Right renal cortex interstitium (tissue), 3 donors: ENCODE measurements around the gene OR51F2. TPM values are rescaled to one million over a fixed set of nuclear protein-coding genes. Genes with fewer than 3 reads are reported as not detected.

Experiments used
- polyA plus RNA-seq, 3 donors: library from polyadenylated mRNA; unstranded; fragments of 120-200 nt; gene quantifications; one replicate each; pipeline ENCODE4 v1.2.1, GENCODE V29; 2013; ENCODE audit not compliant: insufficient read length in 3 of 3

OR51F2 gene
- polyA plus RNA-seq, 3 donors: not detected

Other genes starting within 250 kb of the OR51F2 start
- gene OR52I2, start 239.6 kb upstream of the OR51F2 start, polyA plus RNA-seq: under 1 TPM in 1 of 3 donors, not detected in 2; 0.03 TPM
- under 1 TPM in 1 of 3 donors, not detected in 2; 0.12 TPM for gene OR52I1, start 227.3 kb upstream of the OR51F2 start, polyA plus RNA-seq
- 10 to 100 TPM; 20.2 to 22.4 (median 20.3) TPM for gene TRIM68, start 213.1 kb upstream of the OR51F2 start, polyA plus RNA-seq
- not detected for gene OR51D1, start 183.8 kb upstream of the OR51F2 start, polyA plus RNA-seq
- gene OR51E1, start 177.3 kb upstream of the OR51F2 start, polyA plus RNA-seq: 1 to 10 TPM; 1.4 to 1.8 (median 1.5) TPM
- gene OR51E2, start 123.5 kb upstream of the OR51F2 start, polyA plus RNA-seq: under 1 TPM; 0.52 to 0.64 (median 0.53) TPM
- gene MMP26, start 116.5 kb upstream of the OR51F2 start, polyA plus RNA-seq: under 1 TPM; 0.31 to 0.50 (median 0.39) TPM
- not detected for gene OR51F1, start 51.4 kb upstream of the OR51F2 start, polyA plus RNA-seq
- not detected for gene OR52R1, start 16.9 kb upstream of the OR51F2 start, polyA plus RNA-seq
- not detected for gene OR51S1, start 27.9 kb downstream of the OR51F2 start, polyA plus RNA-seq
- gene OR51T1, start 60.6 kb downstream of the OR51F2 start, polyA plus RNA-seq: not detected
- not detected for gene OR51A7, start 82.5 kb downstream of the OR51F2 start, polyA plus RNA-seq
- gene OR51G2, start 98.0 kb downstream of the OR51F2 start, polyA plus RNA-seq: not detected
- not detected for gene OR51G1, start 103.0 kb downstream of the OR51F2 start, polyA plus RNA-seq
- not detected for gene OR51A4, start 126.3 kb downstream of the OR51F2 start, polyA plus RNA-seq
- gene OR51A2, start 134.4 kb downstream of the OR51F2 start, polyA plus RNA-seq: not detected
- gene OR51L1, start 173.5 kb downstream of the OR51F2 start, polyA plus RNA-seq: under 1 TPM in 2 of 3 donors, not detected in 1; 0.08 TPM
- gene OR52J3, start 225.2 kb downstream of the OR51F2 start, polyA plus RNA-seq: not detected
- not detected for gene OR52E2, start 238.3 kb downstream of the OR51F2 start, polyA plus RNA-seq
- gene OR52E1, start 248.3 kb downstream of the OR51F2 start, polyA plus RNA-seq: not detected